ENCODE data around the gene CST3.
A peak's percentile ranks its signal among the peaks of the same experiment; 100 is the strongest.

CST3 gene

DNA sequence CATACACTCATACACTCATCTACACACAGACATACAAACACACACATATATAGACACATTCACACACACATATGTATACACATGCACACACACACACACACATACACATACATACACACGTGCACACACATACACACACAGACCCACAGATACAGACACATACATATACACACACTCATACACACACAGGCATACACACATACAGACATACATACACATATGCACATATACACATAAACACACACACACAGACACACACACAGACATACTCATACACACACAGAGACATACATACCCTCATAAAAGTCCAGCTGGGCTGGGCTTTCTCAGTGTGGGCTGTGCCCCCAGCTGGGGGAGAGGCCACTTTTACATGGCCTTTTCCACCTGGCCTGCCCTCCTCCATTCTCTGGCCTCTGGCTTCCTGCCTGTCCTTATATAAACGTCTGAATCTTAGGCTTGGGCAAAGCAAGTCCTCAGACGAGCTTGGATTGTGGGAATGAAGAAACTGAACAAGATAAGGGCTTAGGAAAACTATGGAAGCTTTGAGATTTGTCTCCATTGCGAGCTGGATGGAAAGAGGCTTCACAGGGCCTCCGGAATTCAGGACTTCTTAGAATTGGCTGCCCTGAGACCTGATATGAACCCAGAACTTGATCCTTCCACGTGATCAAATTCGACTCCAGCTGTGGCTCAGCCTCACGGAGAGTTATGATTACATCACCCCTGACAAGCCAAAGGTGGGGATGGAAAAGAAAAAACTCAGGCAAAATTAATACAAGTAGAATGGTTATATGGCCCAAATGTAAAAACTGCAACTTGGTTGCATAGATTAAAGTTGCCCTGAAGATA, 22.5 kb upstream of the CST3 start:
- H3K27ac ChIP-seq (ENCODE audit: extremely low read depth, low read depth, low read length), result peak overlapping the region; percentile 62
- no peaks in the 10 kb centered on the region for H3K9me3 ChIP-seq (ENCODE audit: control insufficient read depth, insufficient read depth, low read depth, low read length)
- POLR2A ChIA-PET, result interaction anchor here (0.6 to 0.9 kb wide), 4 partner anchors 8 to 420 kb away, joined by 3 to 5 read pairs (median 4); no protein-coding TSS in a partner anchor
- H3K36me3 ChIP-seq (ENCODE audit: control insufficient read depth in 2 of 2, insufficient read depth in 1 of 2, low read length in 2 of 2), result no peaks in the 10 kb centered on the region
- H3K4me3 ChIP-seq (ENCODE audit: low read depth, low read length), result no peak overlapping the region
- no peaks in the 10 kb centered on the region for H3K4me1 ChIP-seq (ENCODE audit: control insufficient read depth, insufficient read depth, low read length)
- CTCF ChIA-PET, result interaction anchor here (0.7 to 2.4 kb wide), 3 partner anchors 8 to 242 kb away, joined by 3 to 8 read pairs (median 3); no protein-coding TSS in a partner anchor
- TF ChIP-seq ZNF654 (tag by site-specific recombination; IDR thresholded peaks at IDR 0.05; ENCODE audit: low read depth) (no peak), ZNF391 (tag by site-specific recombination; IDR thresholded peaks at IDR 0.05; ENCODE audit: borderline replicate concordance, low read depth) (no peak), IKZF3 (tag by site-specific recombination; IDR thresholded peaks at IDR 0.05) (peak; percentile 58; the same call in 1 of the 2 replicates), ZNF785 (tag by site-specific recombination; IDR thresholded peaks at IDR 0.05) (no peak), ZNF140 (tag by site-specific recombination; IDR thresholded peaks at IDR 0.05) (no peak), HOXA7 (CRISPR knock-in tag; IDR thresholded peaks at IDR 0.05; ENCODE audit: borderline replicate concordance) (no peak), YY2 (tag by site-specific recombination; IDR thresholded peaks at IDR 0.05) (no peak), OSR2 (tag by site-specific recombination; IDR thresholded peaks at IDR 0.05) (no peak), ZNF549 (tag by site-specific recombination; IDR thresholded peaks at IDR 0.05) (no peak), ZNF239 (tag by site-specific recombination; IDR thresholded peaks at IDR 0.05) (peak; percentile 70; the same call in 1 of the 2 replicates), ZBTB20 (tag by site-specific recombination; IDR thresholded peaks at IDR 0.05) (peak; percentile 28; the same call in 1 of the 2 replicates), HOXD13 (CRISPR knock-in tag; IDR thresholded peaks at IDR 0.05; ENCODE audit: borderline replicate concordance) (no peak), ZNF629 (tag by site-specific recombination; IDR thresholded peaks at IDR 0.05) (peak; percentile 34; the same call in 1 of the 2 replicates), BCL11B (tag by site-specific recombination; IDR thresholded peaks at IDR 0.05; ENCODE audit: low read depth) (no peak), ZFHX2 (tag by site-specific recombination; conservative IDR thresholded peaks at IDR 0.05) (0 out of 2 replicates have a peak, but pooled peaks have one; percentile 8), ZNF416 (tag by site-specific recombination; IDR thresholded peaks at IDR 0.05) (no peak), ZNF112 (tag by site-specific recombination; IDR thresholded peaks at IDR 0.05) (no peak), ZNF777 (tag by site-specific recombination; IDR thresholded peaks at IDR 0.05; ENCODE audit: borderline replicate concordance) (no peak), GLIS1 (tag by site-specific recombination; IDR thresholded peaks at IDR 0.05) (peak; percentile 79), ZNF433 (tag by site-specific recombination; IDR thresholded peaks at IDR 0.05; ENCODE audit: low read depth) (no peak), ZNF544 (tag by site-specific recombination; IDR thresholded peaks at IDR 0.05) (no peak), ZNF133 (tag by site-specific recombination; IDR thresholded peaks at IDR 0.05) (peak; percentile 80), ZNF274 (IDR thresholded peaks at IDR 0.05; ENCODE audit: low read length) (no peak), ZNF274 (tag by site-specific recombination; IDR thresholded peaks at IDR 0.05; ENCODE audit: borderline replicate concordance) (no peak)
- TF ChIP-seq, protein P1, sequence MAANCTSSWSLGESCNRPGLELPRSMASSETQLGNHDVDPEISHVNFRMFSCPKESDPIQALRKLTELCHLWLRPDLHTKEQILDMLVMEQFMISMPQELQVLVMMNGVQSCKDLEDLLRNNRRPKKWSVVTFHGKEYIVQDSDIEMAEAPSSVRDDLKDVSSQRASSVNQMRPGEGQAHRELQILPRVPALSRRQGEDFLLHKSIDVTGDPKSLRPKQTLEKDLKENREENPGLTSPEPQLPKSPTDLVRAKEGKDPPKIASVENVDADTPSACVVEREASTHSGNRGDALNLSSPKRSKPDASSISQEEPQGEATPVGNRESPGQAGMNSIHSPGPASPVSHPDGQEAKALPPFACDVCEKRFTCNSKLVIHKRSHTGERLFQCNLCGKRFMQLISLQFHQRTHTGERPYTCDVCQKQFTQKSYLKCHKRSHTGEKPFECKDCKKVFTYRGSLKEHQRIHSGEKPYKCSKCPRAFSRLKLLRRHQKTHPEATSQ (tag by site-specific recombination; IDR thresholded peaks at IDR 0.05), result no peak
- TF ChIP-seq, protein P2, sequence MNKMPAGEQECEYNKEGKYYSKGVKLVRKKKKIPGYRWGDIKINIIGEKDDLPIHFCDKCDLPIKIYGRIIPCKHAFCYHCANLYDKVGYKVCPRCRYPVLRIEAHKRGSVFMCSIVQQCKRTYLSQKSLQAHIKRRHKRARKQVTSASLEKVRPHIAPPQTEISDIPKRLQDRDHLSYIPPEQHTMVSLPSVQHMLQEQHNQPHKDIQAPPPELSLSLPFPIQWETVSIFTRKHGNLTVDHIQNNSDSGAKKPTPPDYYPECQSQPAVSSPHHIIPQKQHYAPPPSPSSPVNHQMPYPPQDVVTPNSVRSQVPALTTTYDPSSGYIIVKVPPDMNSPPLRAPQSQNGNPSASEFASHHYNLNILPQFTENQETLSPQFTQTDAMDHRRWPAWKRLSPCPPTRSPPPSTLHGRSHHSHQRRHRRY (tag by site-specific recombination; IDR thresholded peaks at IDR 0.05), result 0 out of 2 replicates have a peak, but pooled peaks have one; percentile 42
- TF ChIP-seq, protein P3, sequence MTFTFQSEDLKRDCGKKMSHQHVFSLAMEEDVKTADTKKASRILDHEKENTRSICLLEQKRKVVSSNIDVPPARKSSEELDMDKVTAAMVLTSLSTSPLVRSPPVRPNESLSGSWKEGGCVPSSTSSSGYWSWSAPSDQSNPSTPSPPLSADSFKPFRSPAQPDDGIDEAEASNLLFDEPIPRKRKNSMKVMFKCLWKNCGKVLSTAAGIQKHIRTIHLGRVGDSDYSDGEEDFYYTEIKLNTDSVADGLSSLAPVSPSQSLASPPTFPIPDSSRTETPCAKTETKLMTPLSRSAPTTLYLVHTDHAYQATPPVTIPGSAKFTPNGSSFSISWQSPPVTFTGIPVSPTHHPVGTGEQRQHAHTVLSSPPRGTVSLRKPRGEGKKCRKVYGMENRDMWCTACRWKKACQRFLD (tag by site-specific recombination; IDR thresholded peaks at IDR 0.05), result no peak
- TF ChIP-seq, protein P4, sequence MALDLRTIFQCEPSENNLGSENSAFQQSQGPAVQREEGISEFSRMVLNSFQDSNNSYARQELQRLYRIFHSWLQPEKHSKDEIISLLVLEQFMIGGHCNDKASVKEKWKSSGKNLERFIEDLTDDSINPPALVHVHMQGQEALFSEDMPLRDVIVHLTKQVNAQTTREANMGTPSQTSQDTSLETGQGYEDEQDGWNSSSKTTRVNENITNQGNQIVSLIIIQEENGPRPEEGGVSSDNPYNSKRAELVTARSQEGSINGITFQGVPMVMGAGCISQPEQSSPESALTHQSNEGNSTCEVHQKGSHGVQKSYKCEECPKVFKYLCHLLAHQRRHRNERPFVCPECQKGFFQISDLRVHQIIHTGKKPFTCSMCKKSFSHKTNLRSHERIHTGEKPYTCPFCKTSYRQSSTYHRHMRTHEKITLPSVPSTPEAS (tag by site-specific recombination; IDR thresholded peaks at IDR 0.05), result peak; percentile 95
- TF ChIP-seq, protein P5, sequence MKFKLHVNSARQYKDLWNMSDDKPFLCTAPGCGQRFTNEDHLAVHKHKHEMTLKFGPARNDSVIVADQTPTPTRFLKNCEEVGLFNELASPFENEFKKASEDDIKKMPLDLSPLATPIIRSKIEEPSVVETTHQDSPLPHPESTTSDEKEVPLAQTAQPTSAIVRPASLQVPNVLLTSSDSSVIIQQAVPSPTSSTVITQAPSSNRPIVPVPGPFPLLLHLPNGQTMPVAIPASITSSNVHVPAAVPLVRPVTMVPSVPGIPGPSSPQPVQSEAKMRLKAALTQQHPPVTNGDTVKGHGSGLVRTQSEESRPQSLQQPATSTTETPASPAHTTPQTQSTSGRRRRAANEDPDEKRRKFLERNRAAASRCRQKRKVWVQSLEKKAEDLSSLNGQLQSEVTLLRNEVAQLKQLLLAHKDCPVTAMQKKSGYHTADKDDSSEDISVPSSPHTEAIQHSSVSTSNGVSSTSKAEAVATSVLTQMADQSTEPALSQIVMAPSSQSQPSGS (tag by site-specific recombination; IDR thresholded peaks at IDR 0.05; ENCODE audit: low read depth), result peak; percentile 82
- TF ChIP-seq, protein P6, sequence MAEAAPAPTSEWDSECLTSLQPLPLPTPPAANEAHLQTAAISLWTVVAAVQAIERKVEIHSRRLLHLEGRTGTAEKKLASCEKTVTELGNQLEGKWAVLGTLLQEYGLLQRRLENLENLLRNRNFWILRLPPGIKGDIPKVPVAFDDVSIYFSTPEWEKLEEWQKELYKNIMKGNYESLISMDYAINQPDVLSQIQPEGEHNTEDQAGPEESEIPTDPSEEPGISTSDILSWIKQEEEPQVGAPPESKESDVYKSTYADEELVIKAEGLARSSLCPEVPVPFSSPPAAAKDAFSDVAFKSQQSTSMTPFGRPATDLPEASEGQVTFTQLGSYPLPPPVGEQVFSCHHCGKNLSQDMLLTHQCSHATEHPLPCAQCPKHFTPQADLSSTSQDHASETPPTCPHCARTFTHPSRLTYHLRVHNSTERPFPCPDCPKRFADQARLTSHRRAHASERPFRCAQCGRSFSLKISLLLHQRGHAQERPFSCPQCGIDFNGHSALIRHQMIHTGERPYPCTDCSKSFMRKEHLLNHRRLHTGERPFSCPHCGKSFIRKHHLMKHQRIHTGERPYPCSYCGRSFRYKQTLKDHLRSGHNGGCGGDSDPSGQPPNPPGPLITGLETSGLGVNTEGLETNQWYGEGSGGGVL (tag by site-specific recombination; IDR thresholded peaks at IDR 0.05), result 0 out of 2 replicates have a peak, but pooled peaks have one; percentile 13
